ENCODE data around the gene GRHPR. TPM values are rescaled to one million over a fixed set of nuclear protein-coding genes. Genes with fewer than 3 reads are reported as not detected.

The GRHPR gene
- total RNA-seq, 4 donors from 2014 or later = 74.5 to 117 (median 93.8) TPM

GRCh38 chr9:37486256-37486615 is 63.7 kb downstream of the GRHPR start:
- Histone ChIP-seq H3K27ac (peak overlapping the region; percentile 84 to 89 (median 88)), H3K27me3 (no peaks in the 10 kb centered on the region), H3K36me3 (peaks cover 0 to 33% (median 4%) of the 10 kb centered on the region in 3 donors), H3K4me3 (peak overlapping the region; percentile 58 to 92 (median 76)), H3K9me3 (no peaks in the 10 kb centered on the region), H3K4me1 (peaks cover 21 to 42% (median 23%) of the 10 kb centered on the region in 3 donors)
- DNase-seq = no peak
- intact Hi-C loops (cut with DNase I) = no loop called here
- 3 to 6% methylated on average over 7 of the region's 7 CpGs for WGBS, 2 donors
- TF ChIP-seq POLR2A (IDR thresholded peaks at IDR 0.05) (no peak), CTCF (IDR thresholded peaks at IDR 0.05) (no peak)

Other genes starting within 250 kb of the GRHPR start
- 10 to 100 TPM; 15.0 to 23.3 (median 20.5) TPM for gene ZBTB5, start 42.8 kb downstream of the GRHPR start, total RNA-seq
- gene POLR1E, start 63.3 kb downstream of the GRHPR start, total RNA-seq = 10 to 100 TPM; 11.6 to 31.1 (median 15.2) TPM
- gene FBXO10, start 153.7 kb downstream of the GRHPR start, total RNA-seq = 1 to 10 TPM; 3.4 to 6.0 (median 4.4) TPM
- 100 to 1,000 TPM in 2 of 4 donors, 10 to 100 TPM in 2; 25.1 to 129 (median 105) TPM for gene TOMM5, start 169.9 kb downstream of the GRHPR start, total RNA-seq
- under 1 TPM in 2 of 4 donors, not detected in 2; 0.04 to 0.18 TPM for gene FRMPD1, start 228.3 kb downstream of the GRHPR start, total RNA-seq

Data from esophagus squamous epithelium (tissue), 5 donors.